Retina (tissue), 1 donor: ENCODE measurements around the gene CCDC61.

Experiments used
- DNase-seq: peaks from one replicate; pipeline ENCODE4 v3.0.0-alpha.2; 2016

The CCDC61 gene

DNA sequence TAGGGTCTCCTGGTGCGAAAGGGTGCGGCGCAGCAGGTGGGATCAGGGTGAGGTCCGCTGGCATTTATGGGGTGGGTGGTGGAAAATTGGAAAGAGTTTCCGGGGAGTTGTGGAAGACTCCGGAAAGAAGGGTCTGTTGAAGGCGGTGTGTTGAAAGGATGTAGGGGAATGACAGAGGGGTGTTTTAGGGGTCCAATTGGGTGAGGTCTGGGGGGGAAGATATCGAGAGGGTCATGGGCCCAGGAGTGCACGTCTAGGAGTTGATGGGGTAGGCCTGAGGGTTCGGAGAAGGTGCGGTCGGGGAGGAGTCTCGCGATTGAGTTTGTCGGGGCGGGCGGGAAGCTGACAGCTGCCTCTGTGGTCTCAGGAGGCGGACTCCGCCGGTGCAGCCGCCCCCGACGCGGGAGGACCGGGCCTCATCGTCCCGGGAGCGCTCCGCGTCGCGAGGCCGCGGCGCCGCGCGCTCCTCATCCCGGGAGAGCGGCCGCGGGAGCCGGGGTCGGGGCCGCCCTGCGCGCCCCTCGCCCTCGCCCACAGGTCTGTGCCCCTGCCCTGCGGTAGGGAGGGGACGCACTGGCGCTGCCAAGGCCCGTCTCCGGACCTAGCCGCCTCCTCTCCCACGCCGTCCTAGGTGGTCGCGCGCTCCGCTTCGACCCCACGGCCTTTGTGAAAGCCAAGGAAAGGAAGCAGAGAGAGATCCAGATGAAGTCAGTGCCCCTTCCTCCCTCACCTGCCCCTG, 20.6 kb downstream of the CCDC61 start:
- peak; percentile 46 for DNase-seq

DNA sequence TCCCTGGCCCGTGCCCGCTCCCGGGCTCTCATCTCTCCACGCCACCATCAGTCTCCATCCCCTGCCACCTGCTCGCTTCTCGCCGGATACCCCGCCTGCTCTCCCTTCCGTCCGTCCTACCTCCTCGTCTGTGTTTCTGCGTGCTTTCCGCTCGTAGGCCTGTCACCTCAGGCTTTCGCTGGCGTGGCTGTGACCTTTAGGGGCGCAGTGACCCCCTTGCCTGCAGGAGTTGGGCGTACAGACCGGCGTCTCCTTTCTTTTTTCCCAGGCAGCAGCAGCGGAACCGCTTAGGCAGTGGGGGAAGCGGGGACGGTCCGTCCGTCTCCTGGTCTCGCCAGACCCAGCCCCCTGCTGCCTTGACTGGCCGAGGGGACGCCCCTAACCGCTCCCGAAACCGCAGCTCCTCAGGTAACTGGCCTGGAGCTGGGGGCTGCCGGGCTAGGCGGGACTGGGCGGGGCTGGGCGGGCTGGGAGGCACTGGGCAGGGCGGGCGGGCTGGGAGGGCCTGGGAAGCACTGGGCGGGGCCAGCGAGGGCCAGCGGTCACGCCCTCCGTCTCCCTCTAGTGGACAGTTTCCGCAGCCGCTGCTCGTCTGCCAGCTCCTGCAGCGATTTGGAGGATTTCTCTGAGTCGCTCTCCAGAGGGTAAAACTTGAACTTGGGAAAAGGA, 21.3 kb downstream of the CCDC61 start:
- peak; percentile 86 for DNase-seq

DNA sequence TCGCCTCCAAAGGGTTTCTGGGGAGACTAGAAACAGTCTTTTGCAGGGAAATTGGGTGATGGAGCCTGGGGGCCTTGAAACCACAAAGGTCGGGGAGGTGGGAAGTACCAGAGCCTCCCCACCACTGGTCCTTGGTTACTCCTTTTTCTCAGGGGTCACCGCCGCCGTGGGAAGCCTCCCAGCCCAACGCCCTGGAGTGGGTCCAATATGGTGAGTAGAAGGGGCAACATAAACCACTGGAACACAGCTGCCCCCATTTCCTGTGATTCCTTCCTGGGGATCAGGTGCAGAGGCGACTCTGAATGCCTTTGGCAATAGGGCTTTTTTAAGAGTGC, 21.8 kb downstream of the CCDC61 start:
- DNase-seq = no peak

DNA sequence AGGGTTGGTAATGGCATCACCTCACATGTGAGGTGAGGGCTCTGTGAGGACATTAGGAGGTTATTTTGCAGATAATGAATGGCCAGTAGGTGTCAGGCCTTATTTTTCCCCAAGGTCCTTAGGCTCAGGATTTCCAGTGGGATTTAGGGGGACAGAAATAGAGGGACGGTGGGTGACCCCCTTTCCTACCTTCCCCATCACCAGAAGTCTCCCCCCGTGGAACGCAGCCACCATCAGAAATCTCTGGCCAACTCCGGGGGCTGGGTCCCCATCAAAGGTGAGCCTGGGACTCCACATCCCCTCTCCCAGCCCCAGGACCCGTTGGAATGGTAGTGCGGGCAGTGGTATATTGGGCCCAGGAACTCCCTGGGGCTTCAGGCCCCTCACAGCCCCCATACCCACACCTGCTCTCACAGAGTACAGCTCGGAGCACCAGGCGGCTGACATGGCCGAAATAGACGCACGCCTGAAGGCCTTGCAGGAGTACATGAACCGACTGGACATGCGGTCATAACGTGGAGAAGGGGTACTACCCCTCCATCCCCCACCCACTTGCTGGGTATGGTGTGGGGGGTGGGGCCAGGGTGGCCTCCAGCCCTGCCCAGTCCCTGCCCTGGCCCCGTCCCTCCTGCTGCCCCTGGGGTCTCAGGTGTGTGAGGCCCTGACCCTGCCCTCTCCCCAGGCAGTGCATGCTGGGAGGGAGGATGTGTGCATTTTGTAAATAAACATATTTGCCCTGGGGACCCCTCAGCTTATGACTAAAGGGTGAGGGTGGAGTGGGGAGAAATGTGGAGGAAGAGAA, 22.8 kb downstream of the CCDC61 start:
- no peak for DNase-seq

DNA sequence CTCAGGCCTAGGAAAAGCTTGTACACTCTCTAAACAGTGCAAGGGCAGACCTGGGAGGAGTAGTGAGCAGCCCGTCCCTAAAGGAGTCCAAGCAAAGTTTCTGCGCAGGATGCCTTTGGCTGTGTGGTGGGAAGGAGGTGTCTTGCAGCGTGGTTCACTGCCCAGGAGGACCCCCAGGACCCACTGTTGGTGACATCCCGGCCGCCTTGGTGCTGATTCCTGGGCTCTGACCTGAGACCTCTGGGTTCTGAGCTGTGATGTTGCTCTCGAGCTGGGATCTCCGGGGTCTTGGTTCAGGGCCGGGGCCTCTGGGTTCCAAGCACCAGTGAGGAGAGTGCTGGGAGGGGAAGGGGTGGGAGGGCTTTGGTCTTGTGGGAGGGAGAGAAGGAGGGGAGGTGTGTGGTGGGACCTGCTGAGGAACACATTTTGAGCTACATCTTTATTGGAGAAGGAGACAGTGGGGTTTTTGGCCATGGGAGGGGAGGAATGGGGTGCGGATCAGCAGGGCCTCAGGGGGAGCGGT, 23.5 kb downstream of the CCDC61 start:
- no peak for DNase-seq

- DNase-seq = no peak
Observed at GRCh38 chr19:46019270-46019669, 24.0 kb downstream of the CCDC61 start.

GRCh38 chr19:46020819-46021125, 25.5 kb downstream of the CCDC61 start:
- DNase-seq = no peak

DNA sequence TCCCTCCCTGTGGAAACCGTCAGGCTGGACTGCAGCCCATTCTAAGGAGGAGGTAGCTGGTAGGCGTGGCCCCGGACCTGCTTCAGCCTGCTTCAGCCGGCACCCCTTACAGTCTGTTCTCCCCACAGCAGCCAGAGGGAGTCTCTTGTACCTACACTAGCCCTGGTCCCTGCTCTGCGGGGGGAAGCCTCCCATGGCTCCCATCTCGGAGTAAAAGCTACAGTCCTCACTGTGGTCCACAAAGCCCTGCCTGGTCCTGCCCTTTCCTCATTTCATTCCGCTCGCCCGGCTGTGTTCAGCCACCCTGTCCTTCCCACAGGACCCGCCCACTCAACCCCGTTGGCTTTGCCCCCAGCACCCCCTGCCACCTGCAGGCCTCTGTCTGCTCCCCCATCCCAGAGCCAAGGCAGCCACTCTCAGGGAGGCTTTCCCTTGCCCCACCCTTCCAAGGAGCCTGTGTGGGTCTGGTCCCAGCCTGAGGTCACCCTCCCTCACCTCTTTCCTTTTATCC, 26.3 kb downstream of the CCDC61 start:
- DNase-seq = no peak

- DNase-seq = no peak
Observed at GRCh38 chr19:46022061-46022430, 26.8 kb downstream of the CCDC61 start.

- DNase-seq = peak; percentile 38
Observed at GRCh38 chr19:46022431-46023310, 27.4 kb downstream of the CCDC61 start, which contains the start of gene PGLYRP1. Gene PGLYRP1 (minus strand): TSS chr19:46023053. CDS start chr19:46023021, 32 bp downstream.

- DNase-seq = no peak
Observed at GRCh38 chr19:46023311-46023779, 28.1 kb downstream of the CCDC61 start.

DNA sequence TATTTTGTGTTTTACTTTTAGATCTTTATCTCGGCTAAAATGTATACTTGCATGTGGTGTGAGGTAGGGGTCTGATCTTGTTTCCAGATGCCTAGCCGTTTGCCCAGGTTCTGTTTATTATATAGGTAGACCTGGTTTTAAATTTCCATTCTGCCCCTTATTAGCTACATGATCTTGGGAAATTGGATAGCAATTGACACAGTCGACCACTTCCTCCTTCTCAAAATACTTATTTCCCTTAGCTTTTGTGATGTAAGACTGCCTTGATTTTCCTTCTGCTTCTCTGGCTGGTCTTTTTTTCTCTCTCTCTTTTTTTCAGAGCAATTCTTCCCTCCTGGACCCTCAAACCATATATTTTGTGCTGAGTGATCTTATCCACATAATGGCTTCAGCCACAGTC, 30.6 kb downstream of the CCDC61 start:
- no peak for DNase-seq

GRCh38 chr19:46030812-46031550, 35.7 kb downstream of the CCDC61 start:
- no peak for DNase-seq

DNA sequence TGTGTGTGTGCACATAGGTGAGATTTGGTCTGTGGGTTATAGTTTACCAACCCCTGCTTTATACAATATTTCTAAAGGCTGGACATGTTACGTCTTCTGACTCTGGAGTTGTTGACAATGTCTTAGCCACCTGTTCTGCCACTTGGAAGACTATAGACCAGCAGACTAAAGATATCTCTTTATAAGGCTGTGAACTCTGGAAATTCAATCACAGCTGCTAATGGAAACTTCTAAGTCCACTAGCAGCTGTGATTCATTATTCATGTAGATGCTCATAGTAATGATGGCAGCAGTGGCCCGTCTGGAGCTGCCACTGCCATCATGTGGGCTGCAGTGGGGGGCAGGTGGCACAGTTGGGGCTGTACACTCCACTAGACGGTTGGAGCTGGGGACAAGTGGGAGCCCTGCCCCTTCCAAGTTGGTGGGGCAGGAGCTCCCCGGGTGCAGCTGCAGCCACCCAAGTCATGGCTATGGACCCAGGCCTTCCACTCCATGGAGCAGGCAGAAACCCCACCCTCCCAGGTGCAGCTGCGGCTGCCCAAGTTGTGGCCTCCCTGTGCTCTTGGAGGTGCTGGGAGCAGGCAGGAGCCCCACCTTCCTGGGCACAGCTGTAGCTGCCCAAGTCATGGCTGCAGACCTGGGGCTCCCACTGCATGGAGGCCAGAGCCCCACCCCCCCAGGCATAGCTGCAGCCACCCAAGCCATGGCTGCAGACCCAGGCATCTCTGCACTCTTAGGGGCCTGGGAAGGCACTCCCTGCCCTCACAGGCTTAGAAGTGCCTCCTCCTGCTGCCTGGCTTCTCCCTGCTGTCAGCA, 36.7 kb downstream of the CCDC61 start:
- DNase-seq = no peak

GRCh38 chr19:46032597-46033025, 37.3 kb downstream of the CCDC61 start:
- DNase-seq = no peak

- DNase-seq = no peak
Observed at GRCh38 chr19:46033401-46033800, 38.1 kb downstream of the CCDC61 start.

DNA sequence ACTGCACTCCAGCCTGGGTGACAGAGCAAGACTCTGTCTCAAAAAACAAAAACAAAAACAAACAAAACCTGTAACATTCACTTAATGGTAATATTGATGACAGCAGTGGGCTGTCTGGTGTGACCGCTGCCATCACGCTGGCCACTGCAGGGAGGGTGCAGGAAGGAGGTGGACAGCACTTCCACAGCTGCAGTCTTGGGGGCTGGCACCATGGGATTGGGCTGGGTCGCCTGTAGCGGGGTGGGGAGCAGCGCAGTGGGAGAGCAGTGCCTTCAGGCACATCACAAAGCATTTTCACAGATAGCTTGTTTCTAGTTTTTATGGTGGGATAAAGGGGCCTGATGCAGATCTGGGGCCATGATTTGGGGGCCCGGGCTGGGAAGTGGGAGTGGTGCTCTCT, 40.3 kb downstream of the CCDC61 start:
- no peak for DNase-seq

GRCh38 chr19:46035986-46036743, 40.9 kb downstream of the CCDC61 start:
- no peak for DNase-seq

GRCh38 chr19:46036744-46037128, 41.5 kb downstream of the CCDC61 start:
- DNase-seq = no peak

DNA sequence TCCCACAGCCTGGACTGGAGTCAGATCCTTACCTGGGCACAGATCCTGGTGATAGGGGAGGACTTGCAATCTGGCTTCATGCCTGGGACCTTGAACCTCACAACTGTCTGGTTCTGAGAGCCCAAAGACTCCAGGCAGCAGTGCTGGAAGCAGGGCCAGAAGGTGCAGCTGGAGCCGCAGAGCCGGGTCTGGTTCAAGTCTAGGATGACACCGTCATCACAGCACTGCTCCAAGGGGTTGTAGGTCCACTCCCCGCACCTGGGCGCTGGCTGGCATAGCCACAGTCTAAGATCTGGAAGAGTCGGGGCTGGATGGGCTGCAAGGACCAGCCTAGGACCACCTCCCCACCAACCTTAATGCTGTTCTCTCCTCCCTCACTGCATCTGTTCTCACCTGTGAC, 44.9 kb downstream of the CCDC61 start:
- no peak for DNase-seq
